Liver (tissue), 9 donors: Measurements from ENCODE around the gene LRRC8B. TPM values are rescaled to one million over a fixed set of nuclear protein-coding genes. Genes with fewer than 3 reads are reported as not detected.

Experiments used
- DNase-seq: peaks from one replicate; pipeline ENCODE4 v3.0.0-alpha.2; 2017; ENCODE audit warnings: low spot score
- H3K27ac ChIP-seq, 2 donors: one replicate each; pipeline ENCODE4 v1.7.0; 2013; ENCODE audit warnings: inconsistent platforms in 2 of 2, low read length in 2 of 2, control low read depth in 1 of 2, low read depth in 1 of 2, mild to moderate bottlenecking in 1 of 2
- H3K27me3 ChIP-seq, 4 donors: one replicate each; pipeline versions ENCODE4 v1.6.1 to v1.7.0; 2013; ENCODE audit warnings: low read length in 3 of 4, inconsistent platforms in 1 of 4, mild to moderate bottlenecking in 1 of 4, moderate library complexity in 1 of 4; ENCODE audit not compliant: control insufficient read depth in 4 of 4, insufficient read depth in 4 of 4
- H3K36me3 ChIP-seq, 4 donors: one replicate each; pipeline versions ENCODE4 v1.6.1 to v1.7.0; 2013; ENCODE audit warnings: low read length in 3 of 4, mild to moderate bottlenecking in 3 of 4, low read depth in 1 of 4, moderate library complexity in 1 of 4; ENCODE audit not compliant: control insufficient read depth in 4 of 4, insufficient read depth in 3 of 4
- H3K4me1 ChIP-seq, 4 donors: one replicate each; pipeline versions ENCODE4 v1.6.1 to v1.7.0; 2013; ENCODE audit warnings: low read length in 3 of 4, mild to moderate bottlenecking in 3 of 4, moderate library complexity in 1 of 4; ENCODE audit not compliant: control insufficient read depth in 4 of 4, insufficient read depth in 4 of 4
- H3K4me3 ChIP-seq, 3 donors: one replicate each; pipeline versions ENCODE4 v1.6.1 to v1.7.0; 2013; ENCODE audit warnings: low read length in 3 of 3, control low read depth in 1 of 3, low read depth in 1 of 3, mild to moderate bottlenecking in 1 of 3
- H3K9ac ChIP-seq, 2 donors: one replicate each; pipeline ENCODE4 v1.7.0; 2013; ENCODE audit warnings: low read length in 2 of 2, mild to moderate bottlenecking in 2 of 2, moderate library complexity in 2 of 2, control low read depth in 1 of 2, low read depth in 1 of 2
- H3K9me3 ChIP-seq, 4 donors: one replicate each; pipeline versions ENCODE4 v1.6.1 to v1.7.0; 2013; ENCODE audit warnings: low read length in 3 of 4; ENCODE audit not compliant: control insufficient read depth in 4 of 4
- EGR1 ChIP-seq, 2 donors: IDR thresholded peaks; 2 replicates each; pipeline ENCODE4 v1.6.1; 2016 to 2018; ENCODE audit warnings: antibody characterized with exemption in 2 of 2, low read depth in 2 of 2
- FOXA1 ChIP-seq: IDR thresholded peaks from 2 replicates; pipeline ENCODE4 v1.6.1; 2016; ENCODE audit warnings: antibody characterized with exemption
- FOXA2 ChIP-seq: IDR thresholded peaks from 2 replicates; pipeline ENCODE4 v1.6.1; 2016; ENCODE audit warnings: antibody characterized with exemption
- GABPA ChIP-seq, 2 donors: IDR thresholded peaks in 1 of 2; conservative IDR thresholded peaks in 1 of 2; 2 replicates each; pipeline ENCODE4 v1.6.1; 2016; ENCODE audit warnings: antibody characterized with exemption in 2 of 2, mild to moderate bottlenecking in 1 of 2, moderate library complexity in 1 of 2
- HNF4A ChIP-seq, 2 donors: conservative IDR thresholded peaks; 2 replicates each; pipeline ENCODE4 v1.6.1; 2016; ENCODE audit warnings: antibody characterized with exemption in 2 of 2, mild to moderate bottlenecking in 2 of 2
- HNF4G ChIP-seq: IDR thresholded peaks from 2 replicates; pipeline ENCODE4 v1.6.1; 2016; ENCODE audit warnings: antibody characterized with exemption
- JUND ChIP-seq, 2 donors: IDR thresholded peaks; 2 replicates each; pipeline ENCODE4 v1.6.1; 2016; ENCODE audit warnings: antibody characterized with exemption in 2 of 2
- NR2F2 ChIP-seq: IDR thresholded peaks from 2 replicates; pipeline ENCODE4 v1.6.1; 2016; ENCODE audit warnings: antibody characterized with exemption
- RAD21 ChIP-seq, 2 donors: IDR thresholded peaks; 2 replicates each; pipeline ENCODE4 v1.6.1; 2016; ENCODE audit warnings: antibody characterized with exemption in 2 of 2, mild to moderate bottlenecking in 2 of 2
- RXRA ChIP-seq, 2 donors: IDR thresholded peaks; 2 replicates each; pipeline ENCODE4 v1.6.1; 2017 to 2018; ENCODE audit warnings: antibody characterized with exemption in 2 of 2, mild to moderate bottlenecking in 1 of 2
- SP1 ChIP-seq: IDR thresholded peaks from 2 replicates; pipeline ENCODE4 v1.6.1; 2018; ENCODE audit warnings: antibody characterized with exemption, mild to moderate bottlenecking
- TAF1 ChIP-seq: conservative IDR thresholded peaks from 2 replicates; pipeline ENCODE4 v1.6.1; 2016; ENCODE audit warnings: antibody characterized with exemption, mild to moderate bottlenecking
- YY1 ChIP-seq: IDR thresholded peaks from 2 replicates; pipeline ENCODE4 v1.6.1; 2016; ENCODE audit warnings: antibody characterized with exemption, mild to moderate bottlenecking
- WGBS: extraction: QIAGEN DNeasy Blood & Tissue Kit; methylation state at CpG from one replicate; pipeline ENCODE4 v1.1.7; 2013; 5-methylcytosine and 5-hydroxymethylcytosine counted together
- polyA plus RNA-seq, 2 donors: library from polyadenylated mRNA; stranded (reverse) in 1 of 2; unstranded in 1 of 2; fragments of 200-250 nt in 1 of 2; fragments of >200 nt in 1 of 2; fragmentation: Nextera tagmentation in 1 of 2; extraction: Ambion mirVana in 1 of 2; gene quantifications; one replicate each; pipeline versions ENCODE4 v1.2.1 to v1.2.3, GENCODE V29; 2013 to 2015
- total RNA-seq, 2 donors: library from RNA; depleted of rRNA; stranded (reverse); fragments of >200 nt; gene quantifications; one replicate each; pipeline ENCODE4 v1.2.3, GENCODE V29; 2014
- TF ChIP-seq, protein P1 (sequence below): fragments of 150-350 bp; IDR thresholded peaks from 2 replicates; pipeline ENCODE4 v1.5.1; 2017; ENCODE audit warnings: improper control_type of control experiment, low read depth, low read length; ENCODE audit not compliant: missing input control
- TF ChIP-seq, protein P2 (sequence below): IDR thresholded peaks from 2 replicates; pipeline ENCODE4 v1.6.1; 2016; ENCODE audit warnings: antibody characterized with exemption
- TF ChIP-seq, protein P3 (sequence below): IDR thresholded peaks from 2 replicates; pipeline ENCODE4 v1.6.1; 2016; ENCODE audit warnings: antibody characterized with exemption, mild to moderate bottlenecking
- TF ChIP-seq, protein P4 (sequence below): IDR thresholded peaks from 2 replicates; pipeline ENCODE4 v1.6.1; 2016; ENCODE audit warnings: antibody characterized with exemption
- TF ChIP-seq, protein P5 (sequence below): IDR thresholded peaks from 2 replicates; pipeline ENCODE4 v1.6.1; 2016; ENCODE audit warnings: antibody characterized with exemption
- donor health status: healthy.
- donor health status: healthy.
- donor health status: healthy.
- donor health status: healthy.
- donor health status: healthy.

Gene LRRC8B
- total and polyA plus RNA-seq, 4 donors: 1.2 to 4.3 (median 2.5) TPM

DNA sequence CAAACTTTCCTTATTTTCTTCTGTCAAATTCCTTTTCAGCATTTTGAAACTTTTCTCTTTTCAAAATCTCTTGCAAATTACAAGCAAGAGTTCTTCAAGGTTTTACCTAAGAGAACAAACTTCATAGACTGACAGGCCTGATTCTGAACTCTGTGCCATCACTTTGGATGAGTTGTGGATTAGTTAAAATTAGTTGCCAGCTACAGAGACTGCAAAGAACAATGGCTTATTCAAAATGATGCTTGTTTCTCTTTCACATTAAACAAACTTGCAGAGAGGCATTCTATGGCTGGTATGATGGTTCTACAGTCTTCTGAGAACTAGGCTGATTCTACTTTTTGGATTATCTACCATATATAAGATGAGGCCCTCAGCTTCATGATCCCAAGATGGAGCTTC lies 3.8 kb downstream of the LRRC8B start (continued):
- TF ChIP-seq, protein P1, sequence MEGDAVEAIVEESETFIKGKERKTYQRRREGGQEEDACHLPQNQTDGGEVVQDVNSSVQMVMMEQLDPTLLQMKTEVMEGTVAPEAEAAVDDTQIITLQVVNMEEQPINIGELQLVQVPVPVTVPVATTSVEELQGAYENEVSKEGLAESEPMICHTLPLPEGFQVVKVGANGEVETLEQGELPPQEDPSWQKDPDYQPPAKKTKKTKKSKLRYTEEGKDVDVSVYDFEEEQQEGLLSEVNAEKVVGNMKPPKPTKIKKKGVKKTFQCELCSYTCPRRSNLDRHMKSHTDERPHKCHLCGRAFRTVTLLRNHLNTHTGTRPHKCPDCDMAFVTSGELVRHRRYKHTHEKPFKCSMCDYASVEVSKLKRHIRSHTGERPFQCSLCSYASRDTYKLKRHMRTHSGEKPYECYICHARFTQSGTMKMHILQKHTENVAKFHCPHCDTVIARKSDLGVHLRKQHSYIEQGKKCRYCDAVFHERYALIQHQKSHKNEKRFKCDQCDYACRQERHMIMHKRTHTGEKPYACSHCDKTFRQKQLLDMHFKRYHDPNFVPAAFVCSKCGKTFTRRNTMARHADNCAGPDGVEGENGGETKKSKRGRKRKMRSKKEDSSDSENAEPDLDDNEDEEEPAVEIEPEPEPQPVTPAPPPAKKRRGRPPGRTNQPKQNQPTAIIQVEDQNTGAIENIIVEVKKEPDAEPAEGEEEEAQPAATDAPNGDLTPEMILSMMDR: no peak
- TF ChIP-seq FOXA1: no peak
- TF ChIP-seq GABPA (IDR thresholded peaks at IDR 0.05 in 1 of 2, conservative IDR thresholded peaks at IDR 0.05 in 1 of 2): no peak
- no peak for TF ChIP-seq YY1
- TF ChIP-seq, protein P2, sequence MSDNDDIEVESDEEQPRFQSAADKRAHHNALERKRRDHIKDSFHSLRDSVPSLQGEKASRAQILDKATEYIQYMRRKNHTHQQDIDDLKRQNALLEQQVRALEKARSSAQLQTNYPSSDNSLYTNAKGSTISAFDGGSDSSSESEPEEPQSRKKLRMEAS: no peak
- TF ChIP-seq EGR1 (IDR thresholded peaks at IDR 0.05; ENCODE audit: low read depth in 2 of 2): no peak
- TF ChIP-seq NR2F2: no peak

DNA sequence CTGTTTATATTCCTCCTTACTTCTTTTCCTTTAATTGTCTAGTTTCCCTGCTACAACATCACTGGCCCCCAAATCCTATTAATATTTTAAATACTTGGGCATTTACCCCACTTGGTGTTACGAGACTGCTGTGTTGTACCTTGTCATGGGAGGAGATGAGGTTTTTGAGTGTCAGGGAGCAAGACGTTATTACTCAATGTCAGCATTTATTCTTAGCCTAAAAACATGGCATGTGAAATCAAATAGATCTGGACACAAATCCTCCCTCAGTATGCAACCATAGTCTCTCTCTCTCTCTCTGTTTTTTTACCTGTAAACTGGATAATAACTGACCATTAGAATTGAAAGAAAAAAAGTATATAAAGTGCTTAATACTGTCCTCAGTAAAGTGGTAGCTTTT lies 4.6 kb downstream of the LRRC8B start:
- WGBS: 81% methylated on average over 2 of the region's 2 CpGs
- H3K4me3 ChIP-seq: no peak overlapping the region
- TF ChIP-seq, protein P3, sequence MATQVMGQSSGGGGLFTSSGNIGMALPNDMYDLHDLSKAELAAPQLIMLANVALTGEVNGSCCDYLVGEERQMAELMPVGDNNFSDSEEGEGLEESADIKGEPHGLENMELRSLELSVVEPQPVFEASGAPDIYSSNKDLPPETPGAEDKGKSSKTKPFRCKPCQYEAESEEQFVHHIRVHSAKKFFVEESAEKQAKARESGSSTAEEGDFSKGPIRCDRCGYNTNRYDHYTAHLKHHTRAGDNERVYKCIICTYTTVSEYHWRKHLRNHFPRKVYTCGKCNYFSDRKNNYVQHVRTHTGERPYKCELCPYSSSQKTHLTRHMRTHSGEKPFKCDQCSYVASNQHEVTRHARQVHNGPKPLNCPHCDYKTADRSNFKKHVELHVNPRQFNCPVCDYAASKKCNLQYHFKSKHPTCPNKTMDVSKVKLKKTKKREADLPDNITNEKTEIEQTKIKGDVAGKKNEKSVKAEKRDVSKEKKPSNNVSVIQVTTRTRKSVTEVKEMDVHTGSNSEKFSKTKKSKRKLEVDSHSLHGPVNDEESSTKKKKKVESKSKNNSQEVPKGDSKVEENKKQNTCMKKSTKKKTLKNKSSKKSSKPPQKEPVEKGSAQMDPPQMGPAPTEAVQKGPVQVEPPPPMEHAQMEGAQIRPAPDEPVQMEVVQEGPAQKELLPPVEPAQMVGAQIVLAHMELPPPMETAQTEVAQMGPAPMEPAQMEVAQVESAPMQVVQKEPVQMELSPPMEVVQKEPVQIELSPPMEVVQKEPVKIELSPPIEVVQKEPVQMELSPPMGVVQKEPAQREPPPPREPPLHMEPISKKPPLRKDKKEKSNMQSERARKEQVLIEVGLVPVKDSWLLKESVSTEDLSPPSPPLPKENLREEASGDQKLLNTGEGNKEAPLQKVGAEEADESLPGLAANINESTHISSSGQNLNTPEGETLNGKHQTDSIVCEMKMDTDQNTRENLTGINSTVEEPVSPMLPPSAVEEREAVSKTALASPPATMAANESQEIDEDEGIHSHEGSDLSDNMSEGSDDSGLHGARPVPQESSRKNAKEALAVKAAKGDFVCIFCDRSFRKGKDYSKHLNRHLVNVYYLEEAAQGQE: no peak
- TF ChIP-seq SP1 (no peak), FOXA1 (no peak), YY1 (no peak), EGR1 (IDR thresholded peaks at IDR 0.05; ENCODE audit: low read depth in 2 of 2) (no peak), HNF4A (conservative IDR thresholded peaks at IDR 0.05) (no peak), RAD21 (IDR thresholded peaks at IDR 0.05) (no peak), GABPA (IDR thresholded peaks at IDR 0.05 in 1 of 2, conservative IDR thresholded peaks at IDR 0.05 in 1 of 2) (no peak), HNF4G (no peak), NR2F2 (no peak), RXRA (IDR thresholded peaks at IDR 0.05) (no peak), JUND (IDR thresholded peaks at IDR 0.05) (no peak), FOXA2 (no peak), TAF1 (no peak)
- TF ChIP-seq, protein P1: no peak
- TF ChIP-seq, protein P2: no peak
- TF ChIP-seq, protein P4, sequence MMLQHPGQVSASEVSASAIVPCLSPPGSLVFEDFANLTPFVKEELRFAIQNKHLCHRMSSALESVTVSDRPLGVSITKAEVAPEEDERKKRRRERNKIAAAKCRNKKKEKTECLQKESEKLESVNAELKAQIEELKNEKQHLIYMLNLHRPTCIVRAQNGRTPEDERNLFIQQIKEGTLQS: no peak
- TF ChIP-seq, protein P5, sequence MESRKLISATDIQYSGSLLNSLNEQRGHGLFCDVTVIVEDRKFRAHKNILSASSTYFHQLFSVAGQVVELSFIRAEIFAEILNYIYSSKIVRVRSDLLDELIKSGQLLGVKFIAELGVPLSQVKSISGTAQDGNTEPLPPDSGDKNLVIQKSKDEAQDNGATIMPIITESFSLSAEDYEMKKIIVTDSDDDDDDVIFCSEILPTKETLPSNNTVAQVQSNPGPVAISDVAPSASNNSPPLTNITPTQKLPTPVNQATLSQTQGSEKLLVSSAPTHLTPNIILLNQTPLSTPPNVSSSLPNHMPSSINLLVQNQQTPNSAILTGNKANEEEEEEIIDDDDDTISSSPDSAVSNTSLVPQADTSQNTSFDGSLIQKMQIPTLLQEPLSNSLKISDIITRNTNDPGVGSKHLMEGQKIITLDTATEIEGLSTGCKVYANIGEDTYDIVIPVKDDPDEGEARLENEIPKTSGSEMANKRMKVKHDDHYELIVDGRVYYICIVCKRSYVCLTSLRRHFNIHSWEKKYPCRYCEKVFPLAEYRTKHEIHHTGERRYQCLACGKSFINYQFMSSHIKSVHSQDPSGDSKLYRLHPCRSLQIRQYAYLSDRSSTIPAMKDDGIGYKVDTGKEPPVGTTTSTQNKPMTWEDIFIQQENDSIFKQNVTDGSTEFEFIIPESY: no peak
- H3K27me3 ChIP-seq: no peaks in the 10 kb centered on the region
- H3K4me1 ChIP-seq: peaks cover 0 to 2% (median 0%) of the 10 kb centered on the region in 4 donors
- H3K9me3 ChIP-seq: no peaks in the 10 kb centered on the region
- DNase-seq: no peak
- no peaks in the 10 kb centered on the region for H3K36me3 ChIP-seq
- H3K27ac ChIP-seq: no peak overlapping the region
- H3K9ac ChIP-seq: no peak overlapping the region
